GM21423 (cell line): ENCODE results near the gene PPP1R13B.

Source experiments
- ATAC-seq: cut with Tn5 transposase; IDR thresholded peaks from one replicate; pipeline ENCODE4 v1.9.1; 2021; ENCODE audit warnings: mild to moderate bottlenecking, moderate library complexity; ENCODE audit not compliant: unreplicated experiment

Gene PPP1R13B

GRCh38 chr14:103733651-103734050 is 113.7 kb downstream of the PPP1R13B start:
- ATAC-seq = no peak

GRCh38 chr14:103732868-103733620 is 114.3 kb downstream of the PPP1R13B start:
- no peak for ATAC-seq

- no peak for ATAC-seq
These were observed 115.2 kb downstream of the PPP1R13B start for GRCh38 chr14:103731916-103732867.

- no peak for ATAC-seq
These were observed 115.9 kb downstream of the PPP1R13B start for GRCh38 chr14:103731481-103731880.

GRCh38 chr14:103730490-103731035 is 116.8 kb downstream of the PPP1R13B start:
- no peak for ATAC-seq

- no peak for ATAC-seq
These were observed 117.6 kb downstream of the PPP1R13B start for GRCh38 chr14:103729496-103730448.

- no peak for ATAC-seq
These were observed 118.7 kb downstream of the PPP1R13B start for GRCh38 chr14:103728721-103729120.

GRCh38 chr14:103728141-103728540 is 119.2 kb downstream of the PPP1R13B start:
- ATAC-seq = no peak

GRCh38 chr14:103727313-103727980 is 119.9 kb downstream of the PPP1R13B start:
- no peak for ATAC-seq

- ATAC-seq = no peak
These were observed 120.9 kb downstream of the PPP1R13B start for GRCh38 chr14:103726474-103726873.

GRCh38 chr14:103725739-103726395 is 121.5 kb downstream of the PPP1R13B start:
- no peak for ATAC-seq

GRCh38 chr14:103725001-103725682 is 122.2 kb downstream of the PPP1R13B start:
- no peak for ATAC-seq

GRCh38 chr14:103724116-103724515 is 123.3 kb downstream of the PPP1R13B start:
- ATAC-seq = no peak

GRCh38 chr14:103723748-103724081 is 123.7 kb downstream of the PPP1R13B start:
- ATAC-seq = no peak

GRCh38 chr14:103721334-103722120 is 125.8 kb downstream of the PPP1R13B start:
- no peak for ATAC-seq

GRCh38 chr14:103719751-103720150 is 127.6 kb downstream of the PPP1R13B start:
- no peak for ATAC-seq

GRCh38 chr14:103718572-103718971 is 128.8 kb downstream of the PPP1R13B start:
- ATAC-seq = no peak

GRCh38 chr14:103716899-103717411 is 130.4 kb downstream of the PPP1R13B start:
- ATAC-seq = no peak
